Neural progenitor cell (in vitro differentiated cells): ENCODE measurements around the gene AKR1E2. TPM values are rescaled to one million over a fixed set of nuclear protein-coding genes. Genes with fewer than 3 reads are reported as not detected.

Experiments used
- DNase-seq: peaks from one replicate; pipeline ENCODE4 v3.0.0-alpha.2; 2016; ENCODE audit warnings: low spot score
- H2AFZ ChIP-seq: fragments of 200-600 bp; sonication (generic); replicated peaks from 2 replicates; pipeline ENCODE4 v1.6.1; 2016; ENCODE audit warnings: antibody characterized with exemption
- H3F3A ChIP-seq: fragments of 200-600 bp; sonication (generic); 2 replicates; pipeline ENCODE4 v1.6.1; 2016; ENCODE audit warnings: antibody characterized with exemption, low read depth
- H3K27ac ChIP-seq: fragments of 200-600 bp; sonication (generic); 2 replicates; pipeline ENCODE4 v1.5.1; 2016; ENCODE audit warnings: mild to moderate bottlenecking
- H3K27me3 ChIP-seq: fragments of 200-600 bp; sonication (generic); 2 replicates; pipeline ENCODE4 v1.6.1; 2016; ENCODE audit warnings: mild to moderate bottlenecking, moderate library complexity
- H3K36me3 ChIP-seq: fragments of 200-600 bp; sonication (generic); 2 replicates; pipeline ENCODE4 v1.5.1; 2016
- H3K4me1 ChIP-seq: fragments of 200-600 bp; sonication (generic); 2 replicates; pipeline ENCODE4 v1.6.1; 2016; ENCODE audit warnings: mixed run types
- H3K4me2 ChIP-seq: fragments of 200-600 bp; sonication (generic); 2 replicates; pipeline ENCODE4 v1.6.1; 2016
- H3K4me3 ChIP-seq: fragments of 200-600 bp; sonication (generic); 2 replicates; pipeline ENCODE4 v1.5.1; 2016
- H3K79me2 ChIP-seq: fragments of 200-600 bp; sonication (generic); 2 replicates; pipeline ENCODE4 v1.6.1; 2016; ENCODE audit warnings: low read depth
- H3K9ac ChIP-seq: fragments of 200-600 bp; sonication (generic); 2 replicates; pipeline ENCODE4 v1.6.1; 2016
- H3K9me3 ChIP-seq: fragments of 200-600 bp; sonication (generic); 2 replicates; pipeline ENCODE4 v1.5.1; 2016; ENCODE audit warnings: low read depth
- H4K20me1 ChIP-seq: fragments of 200-600 bp; sonication (generic); 2 replicates; pipeline ENCODE4 v1.6.1; 2016; ENCODE audit warnings: low read depth
- H3K27ac Mint-ChIP-seq: 3 replicates; pipeline ENCODE4 v1.8.0; 2021; ENCODE audit warnings: mixed read lengths
- H3K27me3 Mint-ChIP-seq: 2 replicates; pipeline ENCODE4 v1.8.0; 2022; ENCODE audit warnings: low read depth, mild to moderate bottlenecking, inconsistent platforms, moderate library complexity, mixed read lengths; ENCODE audit not compliant: insufficient read depth
- H3K36me3 Mint-ChIP-seq: 3 replicates; pipeline ENCODE4 v1.8.0; 2021; ENCODE audit warnings: mixed read lengths
- H3K4me1 Mint-ChIP-seq: 3 replicates; pipeline ENCODE4 v1.8.0; 2021; ENCODE audit warnings: mixed read lengths
- H3K4me3 Mint-ChIP-seq: 3 replicates; pipeline ENCODE4 v1.8.0; 2021; ENCODE audit warnings: mild to moderate bottlenecking, moderate library complexity, mixed read lengths
- H3K9me3 Mint-ChIP-seq: 3 replicates; pipeline ENCODE4 v1.8.0; 2020; ENCODE audit warnings: mixed read lengths
- CTCF ChIP-seq: fragments of 200-600 bp; sonication (generic); IDR thresholded peaks from 2 replicates; pipeline ENCODE4 v1.5.1; 2017; ENCODE audit warnings: antibody characterized with exemption, mild to moderate bottlenecking
- EZH2 ChIP-seq: fragments of 200-600 bp; sonication (generic); IDR thresholded peaks from 2 replicates; pipeline ENCODE4 v1.6.1; 2017; ENCODE audit warnings: antibody characterized with exemption, mild to moderate bottlenecking, moderate library complexity
- EZH2phosphoT487 ChIP-seq: fragments of 200-600 bp; sonication (generic); IDR thresholded peaks from 2 replicates; pipeline ENCODE4 v1.6.1; 2017; ENCODE audit warnings: antibody characterized with exemption
- total RNA-seq: library from RNA; depleted of rRNA; stranded (reverse); fragments of >200 nt; gene quantifications from 2 replicates; pipeline ENCODE4 v1.2.3, GENCODE V29; 2015; ENCODE audit warnings: low replicate concordance

The AKR1E2 gene
- total RNA-seq, 1 donor from 2014 or later, result 3.4 TPM

GRCh38 chr10:4846775-4847174, 20.8 kb downstream of the AKR1E2 start:
- Histone ChIP-seq H3K27ac (no peak overlapping the region), H4K20me1 (no peaks in the 10 kb centered on the region), H3F3A (no peaks in the 10 kb centered on the region), H3K4me2 (no peak overlapping the region), H3K27me3 (no peaks in the 10 kb centered on the region), H3K9me3 (no peaks in the 10 kb centered on the region), H3K79me2 (no peaks in the 10 kb centered on the region), H3K4me3 (no peak overlapping the region), H3K9ac (no peak overlapping the region), H2AFZ (no peak overlapping the region), H3K4me1 (peaks cover 4% of the 10 kb centered on the region), H3K36me3 (no peaks in the 10 kb centered on the region)
- peaks cover 10% of the 10 kb centered on the region for H3K4me1 Mint-ChIP-seq
- peaks cover 9% of the 10 kb centered on the region for H3K9me3 Mint-ChIP-seq
- H3K4me3 Mint-ChIP-seq, result no peak overlapping the region
- TF ChIP-seq CTCF, result no peak
- no peak overlapping the region for H3K27ac Mint-ChIP-seq
- no peak for DNase-seq
- peaks cover 3% of the 10 kb centered on the region for H3K27me3 Mint-ChIP-seq
- peaks cover 5% of the 10 kb centered on the region for H3K36me3 Mint-ChIP-seq

GRCh38 chr10:4847561-4848355, 21.8 kb downstream of the AKR1E2 start:
- Histone ChIP-seq H3K9ac (no peak overlapping the region), H3K27ac (no peak overlapping the region), H2AFZ (no peak overlapping the region), H3K36me3 (no peaks in the 10 kb centered on the region), H3K4me3 (no peak overlapping the region), H3F3A (no peaks in the 10 kb centered on the region), H3K4me2 (no peak overlapping the region), H4K20me1 (no peaks in the 10 kb centered on the region), H3K27me3 (no peaks in the 10 kb centered on the region), H3K9me3 (no peaks in the 10 kb centered on the region), H3K79me2 (no peaks in the 10 kb centered on the region), H3K4me1 (peaks cover 4% of the 10 kb centered on the region)
- Mint-ChIP-seq H3K36me3 (peaks cover 5% of the 10 kb centered on the region), H3K27me3 (peaks cover 3% of the 10 kb centered on the region), H3K27ac (no peak overlapping the region), H3K4me1 (peaks cover 10% of the 10 kb centered on the region), H3K9me3 (peaks cover 6% of the 10 kb centered on the region), H3K4me3 (no peak overlapping the region)
- DNase-seq, result no peak
- TF ChIP-seq EZH2 (no peak), EZH2phosphoT487 (no peak), CTCF (no peak)

GRCh38 chr10:4848356-4849041, 22.5 kb downstream of the AKR1E2 start:
- H3K4me2 ChIP-seq, result no peak overlapping the region
- H3K27ac ChIP-seq, result no peak overlapping the region
- no peak overlapping the region for H2AFZ ChIP-seq
- Mint-ChIP-seq H3K4me3 (no peak overlapping the region), H3K27ac (no peak overlapping the region), H3K4me1 (peaks cover 10% of the 10 kb centered on the region), H3K9me3 (peaks cover 6% of the 10 kb centered on the region), H3K36me3 (peaks cover 5% of the 10 kb centered on the region), H3K27me3 (peaks cover 4% of the 10 kb centered on the region)
- H3K27me3 ChIP-seq, result no peaks in the 10 kb centered on the region
- TF ChIP-seq EZH2phosphoT487, result no peak
- no peak for TF ChIP-seq CTCF
- TF ChIP-seq EZH2, result no peak
- no peaks in the 10 kb centered on the region for H4K20me1 ChIP-seq
- no peaks in the 10 kb centered on the region for H3F3A ChIP-seq
- no peak overlapping the region for H3K4me3 ChIP-seq
- H3K36me3 ChIP-seq, result no peaks in the 10 kb centered on the region
- H3K9ac ChIP-seq, result no peak overlapping the region
- H3K9me3 ChIP-seq, result no peaks in the 10 kb centered on the region
- no peaks in the 10 kb centered on the region for H3K79me2 ChIP-seq
- peaks cover 4% of the 10 kb centered on the region for H3K4me1 ChIP-seq
- no peak for DNase-seq
